PC-3 (cell line): ENCODE data around the gene WLS.

Experiments
- EZH2 ChIP-seq: fragments of 300-600 bp; sonication (generic); IDR thresholded peaks from one replicate; pipeline ENCODE4 v1.6.1; 2017; ENCODE audit warnings: antibody characterized with exemption, mild to moderate bottlenecking, low read length; ENCODE audit not compliant: unreplicated experiment
- EZH2phosphoT487 ChIP-seq: fragments of 300-600 bp; sonication (generic); IDR thresholded peaks from 2 replicates; pipeline ENCODE4 v1.6.1; 2018; ENCODE audit warnings: mild to moderate bottlenecking, antibody characterized with exemption, low read length, borderline replicate concordance
- TF ChIP-seq, protein P1 (sequence below): fragments of 300-600 bp; sonication (generic); conservative IDR thresholded peaks from 2 replicates; pipeline ENCODE4 v1.5.1; 2017; ENCODE audit warnings: antibody characterized with exemption, low read depth, mild to moderate bottlenecking, low read length

GRCh38 chr1:68254667-68255226 lies 22.4 kb upstream of the WLS start:
- TF ChIP-seq, protein P1, sequence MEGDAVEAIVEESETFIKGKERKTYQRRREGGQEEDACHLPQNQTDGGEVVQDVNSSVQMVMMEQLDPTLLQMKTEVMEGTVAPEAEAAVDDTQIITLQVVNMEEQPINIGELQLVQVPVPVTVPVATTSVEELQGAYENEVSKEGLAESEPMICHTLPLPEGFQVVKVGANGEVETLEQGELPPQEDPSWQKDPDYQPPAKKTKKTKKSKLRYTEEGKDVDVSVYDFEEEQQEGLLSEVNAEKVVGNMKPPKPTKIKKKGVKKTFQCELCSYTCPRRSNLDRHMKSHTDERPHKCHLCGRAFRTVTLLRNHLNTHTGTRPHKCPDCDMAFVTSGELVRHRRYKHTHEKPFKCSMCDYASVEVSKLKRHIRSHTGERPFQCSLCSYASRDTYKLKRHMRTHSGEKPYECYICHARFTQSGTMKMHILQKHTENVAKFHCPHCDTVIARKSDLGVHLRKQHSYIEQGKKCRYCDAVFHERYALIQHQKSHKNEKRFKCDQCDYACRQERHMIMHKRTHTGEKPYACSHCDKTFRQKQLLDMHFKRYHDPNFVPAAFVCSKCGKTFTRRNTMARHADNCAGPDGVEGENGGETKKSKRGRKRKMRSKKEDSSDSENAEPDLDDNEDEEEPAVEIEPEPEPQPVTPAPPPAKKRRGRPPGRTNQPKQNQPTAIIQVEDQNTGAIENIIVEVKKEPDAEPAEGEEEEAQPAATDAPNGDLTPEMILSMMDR = no peak
- TF ChIP-seq EZH2 = no peak
- TF ChIP-seq EZH2phosphoT487 = no peak
